A673 (cell line): ENCODE measurements around the gene OR4Q3.
"Not testable (repeated sequence)": the region's sequence is repeated elsewhere in the genome, so short reads cannot be mapped to it uniquely, and the experiment has no call there.

ENCODE experiments used
- EZH2 ChIP-seq: fragments of 200-600 bp; sonication (generic); IDR thresholded peaks from 2 replicates; pipeline ENCODE4 v1.6.1; 2017; ENCODE audit warnings: borderline replicate concordance, low read depth, mild to moderate bottlenecking, mixed read lengths, antibody characterized with exemption, low read length; ENCODE audit not compliant: poor library complexity, severe bottlenecking
- TF ChIP-seq, protein P1 (sequence below): fragments of 300-800, 200-600 bp; sonication (generic); conservative IDR thresholded peaks from 2 replicates; pipeline ENCODE4 v1.5.1; 2017; ENCODE audit warnings: low read depth, mild to moderate bottlenecking, antibody characterized with exemption, low read length, moderate library complexity, mixed read lengths

DNA sequence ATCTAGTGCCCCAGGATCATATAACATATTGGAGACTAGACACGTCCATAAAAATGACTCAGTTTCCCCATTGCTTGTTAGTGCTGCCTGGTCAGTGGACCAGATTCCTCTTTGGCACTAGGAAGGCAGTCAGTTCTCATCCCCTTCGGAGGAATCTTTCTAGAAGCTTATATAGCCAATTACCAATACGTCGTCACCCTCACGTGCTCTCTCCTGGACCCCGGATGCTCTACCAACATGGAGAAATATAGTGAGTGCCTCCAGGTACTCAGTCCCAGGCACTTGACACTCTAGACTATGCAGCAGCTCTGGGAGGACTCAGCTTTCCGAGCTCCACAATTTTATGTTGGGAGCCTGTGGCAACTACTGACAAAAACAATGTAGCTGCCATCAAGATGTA, 44.8 kb downstream of the OR4Q3 start:
- TF ChIP-seq, protein P1, sequence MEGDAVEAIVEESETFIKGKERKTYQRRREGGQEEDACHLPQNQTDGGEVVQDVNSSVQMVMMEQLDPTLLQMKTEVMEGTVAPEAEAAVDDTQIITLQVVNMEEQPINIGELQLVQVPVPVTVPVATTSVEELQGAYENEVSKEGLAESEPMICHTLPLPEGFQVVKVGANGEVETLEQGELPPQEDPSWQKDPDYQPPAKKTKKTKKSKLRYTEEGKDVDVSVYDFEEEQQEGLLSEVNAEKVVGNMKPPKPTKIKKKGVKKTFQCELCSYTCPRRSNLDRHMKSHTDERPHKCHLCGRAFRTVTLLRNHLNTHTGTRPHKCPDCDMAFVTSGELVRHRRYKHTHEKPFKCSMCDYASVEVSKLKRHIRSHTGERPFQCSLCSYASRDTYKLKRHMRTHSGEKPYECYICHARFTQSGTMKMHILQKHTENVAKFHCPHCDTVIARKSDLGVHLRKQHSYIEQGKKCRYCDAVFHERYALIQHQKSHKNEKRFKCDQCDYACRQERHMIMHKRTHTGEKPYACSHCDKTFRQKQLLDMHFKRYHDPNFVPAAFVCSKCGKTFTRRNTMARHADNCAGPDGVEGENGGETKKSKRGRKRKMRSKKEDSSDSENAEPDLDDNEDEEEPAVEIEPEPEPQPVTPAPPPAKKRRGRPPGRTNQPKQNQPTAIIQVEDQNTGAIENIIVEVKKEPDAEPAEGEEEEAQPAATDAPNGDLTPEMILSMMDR = not testable (repeated sequence)
- TF ChIP-seq EZH2 = not testable (repeated sequence)
